Globus pallidus (tissue), 1 donor: ENCODE data around the gene CDK5R1.

Experiments
- DNase-seq: peaks from one replicate; pipeline ENCODE4 v3.0.0-alpha.2; 2015; ENCODE audit warnings: low spot score

The CDK5R1 gene

GRCh38 chr17:32493571-32493970 is 6.8 kb downstream of the CDK5R1 start:
- DNase-seq = no peak

GRCh38 chr17:32493976-32494513 is 7.3 kb downstream of the CDK5R1 start:
- no peak for DNase-seq

DNA sequence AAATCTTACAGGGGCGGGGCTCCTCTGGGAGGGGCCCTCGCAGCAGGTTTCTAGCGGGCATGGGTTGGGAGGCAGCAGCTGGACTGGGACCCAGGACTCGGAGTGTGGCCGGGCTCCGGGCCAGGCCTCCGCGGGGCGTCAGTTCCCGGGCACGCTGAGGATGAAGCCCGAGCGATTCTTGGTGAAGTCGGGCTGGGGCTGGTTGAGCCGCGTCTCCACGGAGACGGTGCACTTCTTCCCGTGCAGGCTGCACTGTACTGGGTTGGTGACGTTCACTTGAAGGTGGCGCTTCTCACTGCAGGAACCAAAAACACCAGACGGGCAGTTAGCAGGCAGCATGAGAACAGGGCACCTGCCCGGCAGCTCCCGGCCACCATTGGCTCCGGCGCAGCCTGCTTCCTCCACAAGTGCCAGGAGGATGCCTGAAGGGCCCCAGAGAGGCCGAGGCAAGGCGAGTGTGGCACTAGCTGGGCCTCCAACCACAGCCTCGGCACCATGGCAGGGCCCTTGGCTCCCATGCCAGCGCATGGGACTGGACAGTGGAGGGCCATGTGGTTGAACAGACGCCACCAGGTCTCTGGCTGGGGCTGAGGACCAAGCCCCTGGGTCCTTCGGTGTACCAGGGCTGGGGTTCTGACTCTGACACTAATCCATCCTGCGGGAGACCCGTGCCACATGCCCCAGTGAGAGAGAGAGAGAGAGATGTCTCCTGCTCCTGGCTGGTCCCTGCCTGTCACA is 8.0 kb downstream of the CDK5R1 start:
- DNase-seq = no peak

GRCh38 chr17:32495359-32496231 is 8.8 kb downstream of the CDK5R1 start:
- DNase-seq = no peak

DNA sequence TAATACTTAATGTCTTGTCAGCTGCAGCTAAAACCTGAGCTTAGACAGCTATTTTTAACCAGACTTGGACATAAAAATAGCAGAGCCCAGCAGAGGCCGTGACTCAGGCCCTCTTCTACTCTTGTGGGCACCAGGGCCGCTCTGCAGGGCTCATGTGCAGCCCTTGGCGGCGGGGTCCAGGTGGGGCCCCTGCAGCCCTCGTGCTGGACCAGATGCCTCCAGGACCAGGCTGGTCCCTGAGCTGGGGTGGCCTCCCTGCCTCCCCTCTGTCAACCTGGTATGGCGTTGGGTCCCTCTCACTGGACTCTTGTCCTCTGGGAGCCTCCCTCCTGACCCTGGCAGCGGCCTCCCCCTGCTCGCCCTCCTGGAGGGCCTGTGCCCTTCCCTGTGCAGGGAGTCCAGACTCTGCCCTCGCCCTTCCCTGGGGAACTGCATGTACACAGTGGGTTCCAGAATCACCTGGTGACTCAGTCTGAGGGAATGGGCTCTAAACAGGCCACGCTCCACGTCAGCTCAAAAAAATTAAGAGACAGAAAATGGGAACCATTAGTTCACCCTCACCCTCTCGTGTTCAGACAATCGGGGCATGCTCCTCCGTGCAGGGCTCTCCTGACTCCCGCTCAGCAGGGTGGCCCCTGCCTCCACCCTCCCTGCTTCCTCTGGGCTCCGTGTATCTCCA is 9.7 kb downstream of the CDK5R1 start:
- no peak for DNase-seq

DNA sequence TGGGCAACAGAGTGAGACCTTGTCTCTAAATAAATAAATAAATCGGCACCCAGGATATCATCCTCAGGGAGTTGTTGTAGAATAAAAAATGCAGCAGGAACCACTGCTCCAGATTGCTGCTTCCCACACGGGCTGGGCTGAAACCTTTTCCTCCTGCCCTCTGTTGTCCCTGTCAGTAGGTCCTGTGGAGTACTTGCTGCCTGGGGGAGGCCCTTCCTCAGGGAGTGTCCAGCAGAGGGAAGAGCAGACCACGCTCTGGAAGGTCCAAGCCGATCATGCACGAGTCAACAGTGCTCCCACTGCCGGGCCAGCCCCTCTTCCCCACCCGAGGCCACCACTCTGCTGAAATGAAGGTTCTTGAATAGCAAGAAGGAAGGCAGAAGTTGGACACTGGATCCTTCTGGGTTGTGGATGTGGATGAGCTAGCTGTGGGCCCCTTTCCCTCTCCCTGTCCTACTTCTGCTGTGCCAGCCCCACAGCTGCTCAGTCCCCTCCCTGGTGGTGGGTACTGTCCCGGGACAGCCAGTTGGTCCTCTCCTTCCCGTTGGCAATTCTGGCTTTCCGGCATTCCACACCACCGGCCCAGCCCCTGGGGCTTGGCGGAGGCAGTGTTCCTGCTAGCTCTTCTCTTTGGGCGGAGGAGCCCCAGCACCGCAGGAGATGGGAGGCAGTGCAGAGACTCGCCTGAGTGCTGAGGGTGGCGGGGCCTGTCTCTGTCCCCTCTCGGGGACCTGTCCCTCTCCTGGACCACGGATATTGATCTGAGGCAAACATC is 10.8 kb downstream of the CDK5R1 start:
- no peak for DNase-seq

DNA sequence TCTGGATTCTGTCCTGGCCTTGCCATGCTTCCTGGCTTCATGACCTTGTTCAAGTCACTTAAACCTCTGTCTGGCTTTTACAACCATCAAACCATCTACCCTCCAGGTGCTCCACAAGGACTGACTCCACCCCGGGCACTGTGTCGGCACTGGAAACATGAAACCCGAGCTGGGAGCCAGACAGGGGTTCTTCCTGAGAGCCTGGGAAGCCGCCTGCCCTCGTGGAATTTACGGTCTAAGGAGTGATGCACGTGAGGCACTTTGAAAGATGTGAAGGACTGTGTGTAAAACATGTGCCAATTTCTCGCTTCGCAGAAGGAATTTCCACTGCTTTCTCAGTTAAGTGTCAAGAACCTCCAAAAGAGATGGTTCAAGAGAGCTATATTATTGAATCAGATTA is 11.6 kb downstream of the CDK5R1 start:
- no peak for DNase-seq

GRCh38 chr17:32502013-32502412 is 15.2 kb downstream of the CDK5R1 start:
- DNase-seq = no peak

DNA sequence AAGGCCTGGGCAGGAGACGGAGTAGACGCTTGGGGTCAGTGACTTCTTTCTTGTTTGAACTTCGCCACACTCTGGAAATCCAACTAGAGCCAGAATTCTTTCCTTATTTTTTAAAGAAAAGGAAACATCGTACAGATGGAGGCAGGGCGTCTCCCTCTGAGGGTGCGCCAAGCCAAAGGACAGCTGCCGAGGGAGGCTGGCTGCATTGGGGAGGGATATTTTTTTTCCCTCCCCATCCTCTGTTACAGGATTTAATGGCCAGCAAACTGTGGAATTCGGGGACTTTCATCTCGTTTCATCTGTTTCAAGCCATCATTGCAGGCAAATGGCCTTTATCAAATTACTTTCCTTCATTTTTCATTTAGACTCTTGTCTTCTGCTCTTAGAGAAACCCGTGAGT is 15.9 kb downstream of the CDK5R1 start:
- no peak for DNase-seq

DNA sequence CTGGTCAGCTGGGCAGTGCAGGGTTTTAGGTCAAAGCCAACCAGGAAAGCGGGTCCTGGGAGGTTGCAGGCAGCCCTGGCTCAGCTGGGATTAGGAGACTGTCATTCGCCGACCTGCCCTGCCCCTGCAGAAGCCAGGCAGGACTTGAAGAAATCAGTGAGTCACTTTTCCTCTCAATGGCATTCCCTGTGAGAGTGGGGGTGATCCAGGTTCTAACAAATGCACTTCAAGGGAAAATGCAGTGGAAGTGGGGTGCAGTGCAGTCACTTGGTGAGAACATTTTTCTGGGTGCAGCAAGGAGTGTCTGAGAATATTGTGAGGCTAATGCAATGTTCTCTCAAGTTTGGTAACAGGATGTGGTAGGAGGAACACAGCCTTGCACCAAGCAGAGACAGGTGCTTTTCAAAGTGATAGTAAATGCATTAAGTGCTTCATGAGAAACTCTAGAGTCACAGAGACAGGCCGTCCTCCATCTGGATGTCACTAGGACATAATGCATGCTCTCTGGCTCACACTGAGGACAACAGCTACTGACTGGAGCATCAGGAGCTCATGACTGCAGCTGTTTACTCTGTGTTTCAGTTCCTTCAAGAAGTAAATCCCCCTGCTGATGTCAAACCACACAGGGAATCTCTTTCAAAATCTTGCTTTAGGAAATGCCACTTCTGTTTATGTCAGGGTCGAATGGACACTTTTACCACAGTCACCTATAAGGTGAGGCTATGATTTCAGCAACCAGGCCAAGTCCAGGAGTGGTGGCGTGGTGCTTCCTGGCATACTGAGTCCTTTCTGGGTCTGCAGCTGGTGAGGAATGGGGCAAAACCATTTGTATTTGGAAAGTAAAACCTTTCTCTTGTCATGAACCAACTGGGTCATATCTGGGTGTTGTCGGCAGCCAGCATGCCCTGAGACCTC is 16.7 kb downstream of the CDK5R1 start:
- DNase-seq = no peak

DNA sequence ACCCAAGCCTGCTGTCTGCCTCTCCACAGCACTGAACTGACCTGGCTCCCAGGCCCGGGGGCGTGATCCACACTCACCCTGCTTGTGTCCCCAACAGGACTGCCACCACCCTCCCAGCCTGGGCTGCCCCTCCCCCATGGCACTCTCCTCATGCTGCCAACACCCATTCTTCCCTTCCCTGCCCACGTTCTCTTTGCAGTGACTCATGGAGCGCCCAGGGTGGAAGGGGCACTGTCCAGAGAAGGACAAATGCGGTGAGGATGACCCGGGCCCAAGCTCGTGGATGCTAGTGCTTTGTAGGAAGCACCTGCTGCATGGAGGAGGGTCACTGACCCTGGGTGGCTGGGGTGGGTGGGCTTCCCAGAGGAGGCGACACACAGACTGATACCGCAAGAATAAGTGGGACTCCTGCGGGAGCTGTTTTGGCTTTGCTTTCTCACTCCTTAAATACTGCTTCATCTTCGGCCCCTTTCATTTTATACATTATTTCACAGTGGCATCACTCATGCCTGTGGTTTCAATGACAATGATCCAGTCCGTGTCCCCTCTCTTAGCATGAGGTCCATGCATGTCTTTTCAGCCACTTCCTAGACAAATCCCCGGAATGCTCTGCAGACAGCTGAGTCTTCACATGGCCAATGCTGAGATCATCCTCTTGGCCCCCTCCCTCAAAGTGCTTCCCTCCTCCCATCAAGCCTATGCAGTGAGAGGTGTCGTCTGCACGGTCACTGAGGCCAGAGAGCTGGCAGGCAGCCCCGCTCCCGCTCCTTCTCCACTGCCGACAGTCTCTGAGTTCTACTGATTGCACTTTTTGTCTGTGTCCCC is 17.6 kb downstream of the CDK5R1 start:
- no peak for DNase-seq

DNA sequence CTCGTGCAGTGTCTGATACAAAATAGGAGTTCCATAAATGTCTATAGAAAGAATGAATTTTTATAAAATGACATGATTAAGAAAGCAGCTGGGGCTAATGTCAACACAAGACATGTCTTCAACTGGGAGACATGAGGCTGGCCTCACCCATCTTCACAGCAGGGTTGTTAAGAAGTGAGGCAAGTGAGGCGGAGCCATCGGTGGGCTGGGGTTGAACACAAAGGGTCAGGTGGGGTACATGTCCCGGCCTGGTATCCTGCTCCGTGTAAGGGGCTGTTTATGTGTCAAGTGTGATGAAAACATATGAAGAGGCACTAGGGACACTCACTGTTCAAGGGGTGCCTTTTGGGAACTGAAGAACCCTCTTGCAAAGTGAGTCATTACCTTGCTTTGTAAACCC is 22.1 kb downstream of the CDK5R1 start:
- DNase-seq = no peak

DNA sequence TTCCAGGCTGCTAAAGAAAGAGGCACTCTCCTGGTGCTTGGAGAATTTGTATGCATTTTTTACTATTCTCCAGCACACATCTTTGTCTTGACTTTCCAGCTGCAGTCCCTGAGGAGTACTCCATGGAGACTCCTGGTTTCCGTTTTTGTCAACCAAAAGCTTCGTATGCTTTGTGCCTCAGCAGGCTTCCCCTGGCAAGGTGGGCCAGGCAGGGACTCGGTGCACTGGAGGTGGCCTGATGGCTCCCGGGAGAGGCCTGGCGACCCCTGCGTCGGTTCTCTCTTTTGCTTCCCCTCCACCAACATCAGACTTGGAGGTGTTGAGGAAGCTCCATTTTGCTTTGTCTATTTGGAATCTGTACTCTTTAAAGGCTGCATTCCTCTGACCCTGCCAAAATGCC is 23.7 kb downstream of the CDK5R1 start:
- DNase-seq = no peak

DNA sequence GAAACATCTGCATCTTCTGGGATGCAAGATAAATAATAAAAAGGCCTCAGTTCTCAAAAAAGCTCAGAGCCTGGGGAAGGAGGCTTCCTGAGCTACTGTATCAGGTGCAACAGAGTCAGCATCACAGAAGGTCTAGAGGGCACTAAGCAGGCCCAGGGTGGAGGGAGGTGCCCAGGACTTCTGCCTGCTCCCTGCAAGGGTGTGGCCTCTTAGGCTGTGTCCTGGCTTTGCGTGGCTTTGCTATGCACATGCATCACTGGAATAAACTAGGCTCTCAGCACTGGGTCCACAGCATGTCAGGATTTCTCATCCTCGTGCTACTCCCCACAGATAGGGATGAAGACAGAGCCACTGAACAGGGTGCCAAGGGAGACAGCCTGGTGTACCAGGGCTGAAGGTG is 25.5 kb downstream of the CDK5R1 start:
- DNase-seq = no peak

DNA sequence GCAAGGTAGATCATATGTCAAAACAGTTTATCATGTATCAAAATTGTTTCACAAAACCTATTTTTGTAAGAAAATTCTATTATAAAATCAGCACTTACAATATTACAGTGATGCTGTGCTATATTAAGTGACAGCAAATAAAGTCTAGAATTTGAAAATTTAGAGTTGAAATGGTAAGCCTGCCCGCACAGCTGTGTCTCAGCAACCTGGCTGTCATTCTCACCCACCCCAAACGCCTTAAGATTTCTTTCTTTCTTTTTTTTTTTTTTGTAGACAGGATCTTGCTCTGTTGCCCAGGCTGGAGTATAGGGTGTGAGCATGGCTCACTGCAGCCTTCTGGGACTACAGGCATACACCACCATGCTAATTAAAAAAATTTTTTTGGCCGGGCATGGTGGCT is 26.8 kb downstream of the CDK5R1 start:
- DNase-seq = no peak

GRCh38 chr17:32514606-32515005 is 27.8 kb downstream of the CDK5R1 start:
- no peak for DNase-seq

GRCh38 chr17:32515677-32516383 is 29.0 kb downstream of the CDK5R1 start:
- DNase-seq = no peak

DNA sequence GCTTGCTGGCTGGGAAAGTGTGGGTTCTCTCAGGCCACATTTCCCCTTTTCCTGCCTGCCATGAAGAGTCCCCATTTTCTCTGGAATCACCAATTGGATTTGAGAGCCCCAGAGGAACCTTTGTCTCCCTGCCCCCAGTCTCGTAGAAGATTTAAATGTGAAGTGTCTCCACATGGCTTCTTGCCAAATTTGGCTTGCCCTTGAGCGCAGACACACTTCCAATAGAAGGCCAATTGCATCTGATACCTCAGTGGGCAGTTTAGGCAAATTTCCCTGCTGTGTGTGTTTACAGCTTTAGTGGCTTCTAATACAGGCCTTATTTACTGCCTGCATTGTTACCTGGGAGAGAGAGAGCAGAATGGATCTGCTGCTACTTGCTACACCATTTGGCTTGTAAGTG is 29.7 kb downstream of the CDK5R1 start:
- no peak for DNase-seq
